Endodermal cell (in vitro differentiated cells): Measurements from ENCODE around the gene CD80. TPM values are rescaled to one million over a fixed set of nuclear protein-coding genes. Genes with fewer than 3 reads are reported as not detected.

Experiments
- DNase-seq: peaks from one replicate; pipeline ENCODE4 v3.0.0-alpha.2; 2017
- H3K27ac ChIP-seq: 2 replicates; pipeline ENCODE4 v1.5.1; 2013; ENCODE audit warnings: mild to moderate bottlenecking, low read depth, low read length, moderate library complexity
- H3K27me3 ChIP-seq: 2 replicates; pipeline ENCODE4 v1.6.1; 2013; ENCODE audit warnings: mild to moderate bottlenecking, low read length, moderate library complexity; ENCODE audit not compliant: insufficient read depth, control insufficient read depth, poor library complexity, severe bottlenecking
- H3K36me3 ChIP-seq: 2 replicates; pipeline ENCODE4 v1.7.0; 2013; ENCODE audit warnings: mild to moderate bottlenecking, low read length, moderate library complexity; ENCODE audit not compliant: control insufficient read depth, insufficient read depth
- H3K4me1 ChIP-seq: one replicate; pipeline ENCODE4 v1.7.0; 2013; ENCODE audit warnings: low read length; ENCODE audit not compliant: control insufficient read depth, insufficient read depth
- H3K4me3 ChIP-seq: 2 replicates; pipeline ENCODE4 v1.5.1; 2013; ENCODE audit warnings: mild to moderate bottlenecking, low read length, moderate library complexity
- H3K9ac ChIP-seq: 2 replicates; pipeline ENCODE4 v1.6.1; 2013; ENCODE audit warnings: mild to moderate bottlenecking, low read length, moderate library complexity; ENCODE audit not compliant: poor library complexity, severe bottlenecking; ENCODE audit errors: extremely low read depth
- H3K9me3 ChIP-seq: 2 replicates; pipeline ENCODE4 v1.6.1; 2013; ENCODE audit warnings: mild to moderate bottlenecking, low read length, moderate library complexity; ENCODE audit not compliant: control insufficient read depth
- H3K27ac Mint-ChIP-seq: 2 replicates; pipeline ENCODE4 v1.8.0; 2020; ENCODE audit warnings: mixed read lengths
- H3K27me3 Mint-ChIP-seq: 2 replicates; pipeline ENCODE4 v1.8.0; 2021; ENCODE audit warnings: mild to moderate bottlenecking, mixed read lengths; ENCODE audit not compliant: insufficient read depth
- H3K36me3 Mint-ChIP-seq: 2 replicates; pipeline ENCODE4 v1.8.0; 2020; ENCODE audit warnings: low read depth, mixed read lengths
- H3K4me1 Mint-ChIP-seq: 2 replicates; pipeline ENCODE4 v1.8.0; 2020; ENCODE audit warnings: mixed read lengths
- H3K4me3 Mint-ChIP-seq: 2 replicates; pipeline ENCODE4 v1.8.0; 2020; ENCODE audit warnings: mild to moderate bottlenecking, moderate library complexity, mixed read lengths
- H3K9me3 Mint-ChIP-seq: 2 replicates; pipeline ENCODE4 v1.8.0; 2020; ENCODE audit warnings: mild to moderate bottlenecking, mixed read lengths
- WGBS, 2 experiments: methylation state at CpG; one replicate each; pipeline versions ENCODE4 v1.1.5 to v1.1.7; 2013; ENCODE audit warnings: missing lambda C conversion rate in 2 of 2, mixed read lengths in 1 of 2; ENCODE audit not compliant: insufficient coverage in 1 of 2, insufficient read length in 1 of 2; 5-methylcytosine and 5-hydroxymethylcytosine counted together
- total RNA-seq, 2 donors: library from RNA; stranded (reverse); fragmentation: NEBNext Ultra II Directional in 1 of 2; extraction: Animal tissue kit (Norgen Biotek cat#: 25700) in 1 of 2; gene quantifications; 2 replicates in 1 of 2; 3 replicates in 1 of 2; pipeline ENCODE4 v1.2.1, GENCODE V29; 2021
- TF ChIP-seq, protein P1 (sequence below): fragments of 200-600 bp; sonication (generic); conservative IDR thresholded peaks from 2 replicates; pipeline ENCODE4 v1.5.0; 2021; ENCODE audit warnings: antibody characterized with exemption, mild to moderate bottlenecking

The CD80 gene
- total RNA-seq, 2 donors from 2014 or later = 2.2 to 2.5 TPM

DNA sequence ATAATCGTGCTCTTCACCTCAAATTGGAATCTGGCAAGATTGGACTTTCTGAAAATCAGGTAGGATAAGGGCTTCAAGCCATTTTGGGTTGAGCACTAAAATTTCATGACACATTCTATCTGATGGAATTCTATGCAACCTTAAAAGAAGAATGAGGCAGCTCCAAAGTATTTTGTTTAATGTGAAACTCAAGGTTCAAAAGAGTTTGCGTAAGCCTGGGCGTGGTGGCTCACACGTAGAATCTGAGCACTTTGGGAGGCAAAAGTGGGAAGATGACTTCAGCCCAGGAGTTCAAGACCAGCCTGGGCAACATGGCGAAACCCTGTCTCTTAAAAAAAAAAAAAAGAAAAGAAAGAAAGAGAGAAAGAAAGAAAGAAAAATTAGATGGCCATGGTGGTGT, 34.7 kb upstream of the CD80 start:
- no peaks in the 10 kb centered on the region for H3K27me3 Mint-ChIP-seq
- Histone ChIP-seq H3K4me3 (no peak overlapping the region), H3K4me1 (peaks cover 5% of the 10 kb centered on the region), H3K27ac (no peak overlapping the region), H3K9ac (no peak overlapping the region), H3K9me3 (peaks cover 8% of the 10 kb centered on the region), H3K27me3 (no peaks in the 10 kb centered on the region), H3K36me3 (no peaks in the 10 kb centered on the region)
- no peak overlapping the region for H3K27ac Mint-ChIP-seq
- no peak overlapping the region for H3K4me3 Mint-ChIP-seq
- 93 to 95% methylated on average over 4 to 5 of the region's 5 CpGs for WGBS, 2 experiments
- H3K36me3 Mint-ChIP-seq = no peaks in the 10 kb centered on the region
- H3K9me3 Mint-ChIP-seq = peaks cover 4% of the 10 kb centered on the region
- H3K4me1 Mint-ChIP-seq = peaks cover 54% of the 10 kb centered on the region
- TF ChIP-seq, protein P1, sequence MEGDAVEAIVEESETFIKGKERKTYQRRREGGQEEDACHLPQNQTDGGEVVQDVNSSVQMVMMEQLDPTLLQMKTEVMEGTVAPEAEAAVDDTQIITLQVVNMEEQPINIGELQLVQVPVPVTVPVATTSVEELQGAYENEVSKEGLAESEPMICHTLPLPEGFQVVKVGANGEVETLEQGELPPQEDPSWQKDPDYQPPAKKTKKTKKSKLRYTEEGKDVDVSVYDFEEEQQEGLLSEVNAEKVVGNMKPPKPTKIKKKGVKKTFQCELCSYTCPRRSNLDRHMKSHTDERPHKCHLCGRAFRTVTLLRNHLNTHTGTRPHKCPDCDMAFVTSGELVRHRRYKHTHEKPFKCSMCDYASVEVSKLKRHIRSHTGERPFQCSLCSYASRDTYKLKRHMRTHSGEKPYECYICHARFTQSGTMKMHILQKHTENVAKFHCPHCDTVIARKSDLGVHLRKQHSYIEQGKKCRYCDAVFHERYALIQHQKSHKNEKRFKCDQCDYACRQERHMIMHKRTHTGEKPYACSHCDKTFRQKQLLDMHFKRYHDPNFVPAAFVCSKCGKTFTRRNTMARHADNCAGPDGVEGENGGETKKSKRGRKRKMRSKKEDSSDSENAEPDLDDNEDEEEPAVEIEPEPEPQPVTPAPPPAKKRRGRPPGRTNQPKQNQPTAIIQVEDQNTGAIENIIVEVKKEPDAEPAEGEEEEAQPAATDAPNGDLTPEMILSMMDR = no peak
- no peak for DNase-seq

GRCh38 chr3:119592861-119593260, 33.4 kb upstream of the CD80 start:
- TF ChIP-seq, protein P1 = no peak

DNA sequence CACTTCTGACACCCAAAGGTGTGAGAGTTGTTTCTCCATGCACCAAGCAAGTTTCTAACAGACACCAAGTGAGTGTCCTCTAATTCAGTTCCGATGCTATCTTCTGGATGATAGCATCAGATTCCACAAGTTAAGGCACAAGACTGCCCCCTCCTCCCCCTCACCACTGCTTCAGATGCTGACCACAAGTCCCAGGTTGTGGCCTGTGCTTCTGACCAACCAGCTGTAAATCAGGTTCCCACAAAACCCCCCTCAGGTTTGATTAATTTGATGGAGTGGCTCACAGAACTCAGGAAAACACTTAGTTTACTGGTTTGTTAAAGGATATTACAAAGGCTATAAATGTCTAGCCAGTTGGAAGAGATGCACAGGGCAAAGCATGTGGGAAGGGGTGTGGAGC, 31.3 kb upstream of the CD80 start:
- Mint-ChIP-seq H3K36me3 (peaks cover 3% of the 10 kb centered on the region), H3K9me3 (peaks cover 4% of the 10 kb centered on the region), H3K27me3 (no peaks in the 10 kb centered on the region), H3K27ac (peak overlapping the region; percentile 52), H3K4me1 (peaks cover 52% of the 10 kb centered on the region), H3K4me3 (peak overlapping the region; percentile 9)
- Histone ChIP-seq H3K27ac (no peak overlapping the region), H3K9me3 (peaks cover 8% of the 10 kb centered on the region), H3K4me1 (peaks cover 15% of the 10 kb centered on the region), H3K4me3 (peak overlapping the region; percentile 37), H3K36me3 (no peaks in the 10 kb centered on the region), H3K9ac (no peak overlapping the region), H3K27me3 (no peaks in the 10 kb centered on the region)
- DNase-seq = no peak
- TF ChIP-seq, protein P1 = no peak
- WGBS, 2 experiments = 80 to 82% methylated on average over 1 of the region's 1 CpG

More at GRCh38 chr3:119592861-119593260, 33.4 kb upstream of the CD80 start:
- Histone ChIP-seq H3K36me3 (no peaks in the 10 kb centered on the region), H3K9me3 (peaks cover 8% of the 10 kb centered on the region), H3K27ac (no peak overlapping the region), H3K4me3 (no peak overlapping the region), H3K4me1 (peaks cover 15% of the 10 kb centered on the region), H3K27me3 (no peaks in the 10 kb centered on the region), H3K9ac (no peak overlapping the region)
- peaks cover 4% of the 10 kb centered on the region for H3K9me3 Mint-ChIP-seq
- H3K27me3 Mint-ChIP-seq = no peaks in the 10 kb centered on the region
- H3K36me3 Mint-ChIP-seq = no peaks in the 10 kb centered on the region
- 80 to 100% methylated on average over 1 of the region's 1 CpG for WGBS, 2 experiments
- H3K27ac Mint-ChIP-seq = no peak overlapping the region
- H3K4me1 Mint-ChIP-seq = peaks cover 56% of the 10 kb centered on the region
- DNase-seq = no peak
- no peak overlapping the region for H3K4me3 Mint-ChIP-seq
